Coronary artery (tissue), 2 donors: ENCODE measurements around the gene FRMD4A.
"Not testable (repeated sequence)": the region's sequence is repeated elsewhere in the genome, so short reads cannot be mapped to it uniquely, and the experiment has no call there.

ENCODE experiments used
- DNase-seq: peaks from one replicate; pipeline ENCODE4 v3.0.0-alpha.2; 2017; ENCODE audit warnings: low spot score
- H3K27ac ChIP-seq, 2 donors: fragments of 200-600 bp; sonication (generic); one replicate each; pipeline ENCODE4 v1.5.1; 2016 to 2019
- H3K4me3 ChIP-seq: fragments of 200-600 bp; sonication (generic); 2 replicates; pipeline ENCODE4 v1.5.1; 2016; ENCODE audit warnings: mild to moderate bottlenecking, moderate library complexity
- TF ChIP-seq, protein P1 (sequence below): fragments of 200-600 bp; sonication (generic); IDR thresholded peaks from one replicate; pipeline ENCODE4 v1.5.1; 2019; ENCODE audit warnings: antibody characterized with exemption

Gene FRMD4A

DNA sequence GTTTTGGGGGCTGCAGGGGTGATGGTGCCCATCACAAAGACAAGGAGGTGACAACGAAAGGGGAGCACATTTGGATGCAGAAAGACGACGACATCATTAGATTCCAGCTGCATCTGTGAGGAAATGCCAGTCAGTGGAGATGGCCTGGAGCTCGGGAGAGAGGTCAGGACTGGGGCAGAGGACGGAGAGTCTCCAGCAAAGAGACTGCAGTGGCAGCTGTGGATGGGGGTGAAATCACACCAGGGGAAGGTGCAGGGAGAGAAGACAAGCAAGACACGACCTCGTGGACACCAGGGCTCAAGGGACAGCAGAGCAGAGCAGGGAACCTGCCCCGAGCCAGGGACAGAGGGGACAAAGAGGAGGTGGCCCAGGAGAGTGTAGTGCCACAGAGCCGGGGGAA is 540.5 kb downstream of the FRMD4A start:
- TF ChIP-seq, protein P1, sequence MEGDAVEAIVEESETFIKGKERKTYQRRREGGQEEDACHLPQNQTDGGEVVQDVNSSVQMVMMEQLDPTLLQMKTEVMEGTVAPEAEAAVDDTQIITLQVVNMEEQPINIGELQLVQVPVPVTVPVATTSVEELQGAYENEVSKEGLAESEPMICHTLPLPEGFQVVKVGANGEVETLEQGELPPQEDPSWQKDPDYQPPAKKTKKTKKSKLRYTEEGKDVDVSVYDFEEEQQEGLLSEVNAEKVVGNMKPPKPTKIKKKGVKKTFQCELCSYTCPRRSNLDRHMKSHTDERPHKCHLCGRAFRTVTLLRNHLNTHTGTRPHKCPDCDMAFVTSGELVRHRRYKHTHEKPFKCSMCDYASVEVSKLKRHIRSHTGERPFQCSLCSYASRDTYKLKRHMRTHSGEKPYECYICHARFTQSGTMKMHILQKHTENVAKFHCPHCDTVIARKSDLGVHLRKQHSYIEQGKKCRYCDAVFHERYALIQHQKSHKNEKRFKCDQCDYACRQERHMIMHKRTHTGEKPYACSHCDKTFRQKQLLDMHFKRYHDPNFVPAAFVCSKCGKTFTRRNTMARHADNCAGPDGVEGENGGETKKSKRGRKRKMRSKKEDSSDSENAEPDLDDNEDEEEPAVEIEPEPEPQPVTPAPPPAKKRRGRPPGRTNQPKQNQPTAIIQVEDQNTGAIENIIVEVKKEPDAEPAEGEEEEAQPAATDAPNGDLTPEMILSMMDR, result no peak
- DNase-seq, result no peak
- peak overlapping the region in 1 of 2 donors; percentile 2 for H3K27ac ChIP-seq
- no peak overlapping the region for H3K4me3 ChIP-seq

DNA sequence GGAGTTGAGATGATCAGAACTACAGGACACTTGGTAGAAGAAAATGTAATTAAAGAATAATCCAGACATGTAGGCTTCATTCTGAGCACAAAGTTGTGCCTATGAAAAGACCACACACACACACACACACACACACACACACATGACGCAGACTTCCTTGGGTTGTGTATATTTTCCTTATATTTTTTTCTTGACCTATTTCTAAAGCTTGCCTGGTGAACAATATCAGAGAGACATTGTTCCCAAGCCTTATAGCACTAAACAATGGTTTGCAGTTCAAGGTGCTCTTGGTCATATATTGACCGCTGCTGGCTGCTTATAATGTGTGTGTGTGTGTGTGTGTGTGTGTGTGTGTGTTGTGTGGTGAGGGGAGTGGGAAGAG is 541.3 kb downstream of the FRMD4A start:
- no peak for DNase-seq
- TF ChIP-seq, protein P1, result no peak
- peak overlapping the region; percentile 88 to 91 for H3K27ac ChIP-seq
- H3K4me3 ChIP-seq, result no peak overlapping the region

DNA sequence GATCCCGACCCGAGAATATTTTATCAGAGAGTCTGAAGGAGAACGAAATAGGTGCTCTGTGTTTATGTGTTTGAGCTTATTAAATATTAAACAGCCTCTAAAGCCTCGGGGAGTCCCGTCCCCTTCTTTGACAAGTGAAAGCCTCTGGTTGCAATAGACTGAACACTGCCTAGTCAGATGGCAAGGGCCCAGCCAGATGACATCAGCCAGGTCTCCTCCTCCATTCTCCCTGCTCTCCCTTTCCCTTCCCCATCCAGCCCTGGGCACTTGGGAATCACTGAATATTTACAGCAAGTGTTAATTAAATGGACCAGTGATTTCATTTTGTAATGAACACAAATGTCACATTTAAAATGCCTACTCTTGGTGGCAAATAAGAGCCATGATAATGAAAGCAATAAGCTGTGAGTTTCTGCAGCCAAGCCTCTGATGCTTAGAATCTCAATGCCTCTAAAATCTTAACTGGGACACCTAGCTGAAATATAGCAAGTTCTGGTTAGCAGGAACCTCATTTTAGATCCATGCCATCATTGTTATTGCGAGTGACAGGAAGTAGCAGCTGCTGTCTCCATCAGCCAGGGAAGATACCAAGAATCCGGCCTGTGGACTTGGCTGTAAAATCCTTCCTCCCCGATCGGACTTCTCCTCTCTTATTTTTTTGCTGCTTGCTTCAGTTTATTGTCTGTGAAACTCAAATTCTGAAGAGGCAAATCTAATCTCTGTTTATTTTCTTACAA is 541.8 kb downstream of the FRMD4A start:
- peak overlapping the region; percentile 88 to 91 for H3K27ac ChIP-seq
- TF ChIP-seq, protein P1, result no peak
- H3K4me3 ChIP-seq, result peak overlapping the region; percentile 24
- peak; percentile 79 for DNase-seq

DNA sequence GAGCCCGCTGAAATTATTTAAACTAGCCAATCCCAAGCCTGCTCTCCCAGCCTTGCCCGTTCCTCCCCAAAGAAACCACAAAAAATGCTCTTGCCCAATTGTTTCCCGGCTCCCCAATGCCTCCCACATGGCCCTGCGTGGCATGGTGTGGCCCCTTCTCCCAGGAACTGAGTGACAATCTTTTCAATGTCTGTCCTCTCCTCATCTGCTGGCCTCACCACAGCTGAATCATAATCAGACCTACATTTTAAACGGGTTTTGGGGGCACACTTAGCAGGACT is 542.5 kb downstream of the FRMD4A start:
- Histone ChIP-seq H3K4me3 (peak overlapping the region; percentile 24), H3K27ac (peak overlapping the region; percentile 88 to 91)
- TF ChIP-seq, protein P1, result no peak
- no peak for DNase-seq

DNA sequence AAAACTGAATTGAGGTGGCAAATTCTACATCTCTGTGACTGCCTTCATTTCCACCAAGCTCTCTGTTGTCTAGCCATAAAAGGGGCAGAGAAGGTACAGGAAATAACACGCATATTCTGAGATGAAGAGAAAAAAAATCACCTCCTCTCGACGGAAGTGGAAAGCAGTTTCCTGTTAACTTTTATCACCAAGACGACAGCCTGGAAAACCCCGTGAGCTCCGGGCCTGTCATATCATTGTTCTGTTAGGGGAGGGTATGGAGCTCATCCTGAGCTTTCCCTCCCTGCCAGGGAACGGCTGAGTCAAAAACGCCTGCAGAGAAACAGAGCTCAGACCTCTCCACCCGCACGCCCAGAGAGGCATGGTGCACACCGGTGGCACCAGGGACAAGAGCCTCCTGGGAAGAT is 543.7 kb downstream of the FRMD4A start:
- DNase-seq, result no peak
- Histone ChIP-seq H3K27ac (peak overlapping the region; percentile 34 to 88), H3K4me3 (no peak overlapping the region)
- TF ChIP-seq, protein P1, result no peak

DNA sequence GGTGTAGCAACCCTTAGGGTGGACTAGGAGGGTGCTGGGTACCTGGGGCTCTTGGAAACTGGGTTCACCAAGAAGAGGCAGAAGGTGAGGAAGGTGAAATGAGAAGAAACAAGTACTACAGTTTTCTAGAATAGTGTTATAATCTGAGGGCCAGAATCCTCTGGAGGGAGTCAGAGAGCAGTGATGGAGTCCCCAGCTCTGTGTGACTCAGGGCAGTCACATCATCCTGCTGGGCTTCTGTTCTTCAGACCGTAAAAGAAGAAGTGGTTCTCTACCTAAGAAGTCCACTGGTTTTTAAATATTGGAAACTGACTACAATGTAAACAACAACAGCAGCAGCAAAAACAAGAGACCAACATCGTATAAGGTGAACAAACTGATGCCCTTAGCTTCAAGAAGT is 546.7 kb downstream of the FRMD4A start:
- H3K27ac ChIP-seq, result no peak overlapping the region
- DNase-seq, result no peak
- TF ChIP-seq, protein P1, result no peak
- no peak overlapping the region for H3K4me3 ChIP-seq

DNA sequence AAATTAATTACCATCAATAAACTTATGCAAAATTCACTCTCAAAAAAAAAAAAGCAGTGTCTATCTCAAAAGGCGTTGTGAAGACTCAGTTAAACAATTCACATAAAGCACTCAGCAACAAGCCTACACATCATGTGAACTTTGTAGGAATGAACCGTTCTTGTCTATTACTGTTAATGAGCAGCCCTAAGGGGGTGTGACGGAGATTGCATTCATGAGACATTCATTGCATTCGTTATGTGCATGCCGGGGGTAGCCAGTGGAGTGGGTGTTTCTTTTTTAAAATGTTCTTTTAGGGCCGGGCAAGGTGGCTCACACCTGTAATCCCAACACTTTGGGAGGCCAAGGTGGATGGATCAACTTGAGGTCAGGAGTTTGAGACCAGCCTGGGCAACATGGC is 551.0 kb downstream of the FRMD4A start:
- TF ChIP-seq, protein P1, result no peak
- no peak for DNase-seq
- H3K4me3 ChIP-seq, result no peak overlapping the region
- H3K27ac ChIP-seq, result no peak overlapping the region

DNA sequence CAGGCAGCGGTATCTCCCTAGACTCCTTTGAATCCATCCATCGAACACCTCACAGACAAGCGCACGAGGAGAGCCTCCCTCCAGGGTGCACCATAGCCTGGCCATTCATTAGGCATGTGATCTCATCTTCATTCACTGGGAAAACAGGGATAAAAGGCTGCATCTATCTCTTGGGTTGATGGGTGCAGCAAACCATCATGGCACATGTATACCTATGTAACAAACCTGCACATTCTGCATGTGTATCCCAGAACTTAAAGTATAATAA is 552.1 kb downstream of the FRMD4A start:
- H3K27ac ChIP-seq, H3K4me3 ChIP-seq, DNase-seq: not testable (repeated sequence)
